ENCODE measurements around the gene CERS6.

- TF ChIP-seq, protein P1, sequence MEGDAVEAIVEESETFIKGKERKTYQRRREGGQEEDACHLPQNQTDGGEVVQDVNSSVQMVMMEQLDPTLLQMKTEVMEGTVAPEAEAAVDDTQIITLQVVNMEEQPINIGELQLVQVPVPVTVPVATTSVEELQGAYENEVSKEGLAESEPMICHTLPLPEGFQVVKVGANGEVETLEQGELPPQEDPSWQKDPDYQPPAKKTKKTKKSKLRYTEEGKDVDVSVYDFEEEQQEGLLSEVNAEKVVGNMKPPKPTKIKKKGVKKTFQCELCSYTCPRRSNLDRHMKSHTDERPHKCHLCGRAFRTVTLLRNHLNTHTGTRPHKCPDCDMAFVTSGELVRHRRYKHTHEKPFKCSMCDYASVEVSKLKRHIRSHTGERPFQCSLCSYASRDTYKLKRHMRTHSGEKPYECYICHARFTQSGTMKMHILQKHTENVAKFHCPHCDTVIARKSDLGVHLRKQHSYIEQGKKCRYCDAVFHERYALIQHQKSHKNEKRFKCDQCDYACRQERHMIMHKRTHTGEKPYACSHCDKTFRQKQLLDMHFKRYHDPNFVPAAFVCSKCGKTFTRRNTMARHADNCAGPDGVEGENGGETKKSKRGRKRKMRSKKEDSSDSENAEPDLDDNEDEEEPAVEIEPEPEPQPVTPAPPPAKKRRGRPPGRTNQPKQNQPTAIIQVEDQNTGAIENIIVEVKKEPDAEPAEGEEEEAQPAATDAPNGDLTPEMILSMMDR (IDR thresholded peaks at IDR 0.05) = peak; percentile 15
- no peak for TF ChIP-seq ZFX (IDR thresholded peaks at IDR 0.05; ENCODE audit: borderline replicate concordance)
Observed at GRCh38 chr2:168687314-168687713, 231.2 kb downstream of the CERS6 start.

All from 22Rv1 (cell line).